SW 1271 (cell line): ENCODE results near the gene LBP.
A peak's percentile ranks its signal among the peaks of the same experiment; 100 is the strongest.
"Not testable (repeated sequence)": the region's sequence is repeated elsewhere in the genome, so short reads cannot be mapped to it uniquely, and the experiment has no call there.

Experiments
- DNase-seq, 2 experiments: peaks; one replicate each; lab custom pipeline; 2025; lab: John Stamatoyannopoulos, UW

The LBP gene

GRCh38 chr20:38402089-38402488 is 55.8 kb downstream of the LBP start:
- no peak for DNase-seq

GRCh38 chr20:38402816-38403215 is 56.5 kb downstream of the LBP start:
- no peak for DNase-seq

GRCh38 chr20:38404016-38404415 is 57.7 kb downstream of the LBP start:
- no peak for DNase-seq

GRCh38 chr20:38405132-38405531 is 58.9 kb downstream of the LBP start:
- DNase-seq, result no peak

GRCh38 chr20:38406476-38406875 is 60.2 kb downstream of the LBP start:
- DNase-seq, result no peak

- no peak for DNase-seq
Measured at GRCh38 chr20:38407321-38407720, 61.0 kb downstream of the LBP start.

- not testable (repeated sequence) for DNase-seq
Measured at GRCh38 chr20:38407822-38408221, 61.5 kb downstream of the LBP start.

- no peak for DNase-seq
Measured at GRCh38 chr20:38412877-38413577, 66.7 kb downstream of the LBP start.

- no peak for DNase-seq
Measured at GRCh38 chr20:38414769-38415450, 68.6 kb downstream of the LBP start.

- DNase-seq, result peak in 1 of 2 experiments; percentile 20
Measured at GRCh38 chr20:38418509-38419204, 72.4 kb downstream of the LBP start.

GRCh38 chr20:38420388-38421085 is 74.3 kb downstream of the LBP start:
- no peak for DNase-seq

- no peak for DNase-seq
Measured at GRCh38 chr20:38421915-38422314, 75.6 kb downstream of the LBP start.

GRCh38 chr20:38423541-38423940 is 77.3 kb downstream of the LBP start:
- no peak for DNase-seq

GRCh38 chr20:38424401-38424800 is 78.1 kb downstream of the LBP start:
- no peak for DNase-seq

- peak in 1 of 2 experiments; percentile 34 for DNase-seq
Measured at GRCh38 chr20:38426006-38426897, 80.0 kb downstream of the LBP start.
